ENCODE measurements around the gene ACY1. TPM values are rescaled to one million over a fixed set of nuclear protein-coding genes. Genes with fewer than 3 reads are reported as not detected.

ACY1 gene
- total and polyA plus RNA-seq, 2 of the 13 experiments (the other 11 are each of a cell fraction or from before 2014, with no cell fraction given) = 113 to 162 TPM

GRCh38 chr3:51967384-51968169 lies 15.8 kb upstream of the ACY1 start, which contains the start of gene PCBP4 (continued):
- TF ChIP-seq PCBP2 (optimal IDR thresholded peaks at IDR 0.05; ENCODE audit: low read depth, low read length, poor library complexity, severe bottlenecking) (no peak), YY1 (IDR thresholded peaks at IDR 0.05; ENCODE audit: insufficient read depth, insufficient replicate concordance, low read depth, low read length) (no peak), ZNF710 (CRISPR knock-in tag; IDR thresholded peaks at IDR 0.05; ENCODE audit: borderline replicate concordance) (no peak), ZNF101 (CRISPR knock-in tag; IDR thresholded peaks at IDR 0.05; ENCODE audit: borderline replicate concordance, low read depth) (no peak), ZBTB44 (CRISPR knock-in tag; IDR thresholded peaks at IDR 0.05) (no peak), ASH2L (IDR thresholded peaks at IDR 0.05; ENCODE audit: insufficient read length, low read depth, low read length) (peak; percentile 43), TEAD3 (CRISPR knock-in tag; optimal IDR thresholded peaks at IDR 0.05; ENCODE audit: borderline replicate concordance) (peak; percentile 5), SNAPC2 (CRISPR knock-in tag; IDR thresholded peaks at IDR 0.05) (no peak), ZNF737 (CRISPR knock-in tag; IDR thresholded peaks at IDR 0.05; ENCODE audit: borderline replicate concordance) (no peak), ZNF431 (CRISPR knock-in tag; IDR thresholded peaks at IDR 0.05; ENCODE audit: borderline replicate concordance, low read depth) (0 out of 2 replicates have a peak, but pooled peaks have one; percentile 11), PHF5A (CRISPR knock-in tag; IDR thresholded peaks at IDR 0.05; ENCODE audit: low read depth, unreplicated experiment) (no peak), ZNF709 (CRISPR knock-in tag; IDR thresholded peaks at IDR 0.05) (0 out of 2 replicates have a peak, but pooled peaks have one; percentile 4), ZNF143 (CRISPR knock-in tag; IDR thresholded peaks at IDR 0.05) (no peak), TCF7L2 (IDR thresholded peaks at IDR 0.05; ENCODE audit: low read depth, low read length) (no peak), ZSCAN9 (CRISPR knock-in tag; IDR thresholded peaks at IDR 0.05; ENCODE audit: borderline replicate concordance) (no peak; the same call in 1 of the 2 replicates), POGZ (CRISPR knock-in tag; IDR thresholded peaks at IDR 0.05) (no peak), ELF1 (CRISPR knock-in tag; IDR thresholded peaks at IDR 0.05) (no peak), FOXJ3 (CRISPR knock-in tag; IDR thresholded peaks at IDR 0.05; ENCODE audit: borderline replicate concordance) (no peak), ARID4A (CRISPR knock-in tag; IDR thresholded peaks at IDR 0.05; ENCODE audit: borderline replicate concordance) (0 out of 2 replicates have a peak, but pooled peaks have one; percentile 27), ZFY (CRISPR knock-in tag; IDR thresholded peaks at IDR 0.05) (peak; percentile 71)

Measured in HepG2 (cell line).